K562 (cell line): Measurements from ENCODE around the gene CASP7. TPM values are rescaled to one million over a fixed set of nuclear protein-coding genes. Genes with fewer than 3 reads are reported as not detected.
A peak's percentile ranks its signal among the peaks of the same experiment; 100 is the strongest.

ENCODE experiments used
- ATAC-seq: fragments of 200-7000 bp; cut with Tn5 transposase; 3 replicates; pipeline ENCODE4 v1.9.1; 2020; ENCODE audit warnings: moderate library complexity
- BruUV-seq: library from RNA; stranded (reverse); fragments of 400-500 nt; replicated peaks from 2 replicates; lab custom pipeline; 2021; lab: Mats Ljungman, UMichigan
- CTCF ChIA-PET: fragments of 300-600 bp; formaldehyde crosslinking; extraction: SDS; loops from one replicate; lab custom pipeline; 2021; ENCODE audit warnings: low intra/inter-chr PET ratio; lab: Yijun Ruan, JAX
- POLR2A ChIA-PET: fragments of 300-600, 350-650 bp; sonication (Branson Sonifier 250); formaldehyde crosslinking; extraction: SDS; loops from one replicate; lab custom pipeline; 2021; ENCODE audit warnings: antibody characterized with exemption, inconsistent platforms; lab: Yijun Ruan, JAX
- DNase-seq, 4 experiments: peaks; one replicate each; pipeline versions ENCODE4 v3.0.0 to v3.0.0-alpha.2; 2011 to 2018; ENCODE audit warnings: low spot score in 3 of 4, mixed read lengths in 3 of 4; ENCODE audit errors: extremely low read depth in 1 of 4
- FAIRE-seq: peaks from 2 replicates; lab custom pipeline; 2011; peaks lifted over from hg19 to GRCh38; lab: Jason Lieb, UNC
- H2AFZ ChIP-seq: 2 replicates; pipeline ENCODE4 v1.6.0; 2011; ENCODE audit warnings: low read depth, low read length, control low read depth, inconsistent platforms
- H3K27ac ChIP-seq: fragments of 200-600 bp; 3 replicates; pipeline ENCODE4 v1.8.0; 2011; ENCODE audit warnings: low read depth, mild to moderate bottlenecking, control low read depth, inconsistent platforms, low read length, moderate library complexity, mixed read lengths; ENCODE audit errors: extremely low read depth
- H3K27me3 ChIP-seq, 2 experiments: fragments of 300-600 bp in 1 of 2; 2 replicates in 1 of 2; 3 replicates in 1 of 2; pipeline versions ENCODE4 v1.6.0 to v1.8.0; 2011; ENCODE audit warnings: inconsistent platforms in 2 of 2, low read length in 2 of 2, mild to moderate bottlenecking in 1 of 2, mixed read lengths in 1 of 2, moderate library complexity in 1 of 2; ENCODE audit not compliant: control insufficient read depth in 2 of 2, insufficient read depth in 2 of 2
- H3K36me3 ChIP-seq: fragments of 300-600 bp; 3 replicates; pipeline ENCODE4 v1.8.0; 2011; ENCODE audit warnings: mild to moderate bottlenecking, low read length, inconsistent platforms; ENCODE audit not compliant: control insufficient read depth, insufficient read depth
- H3K4me1 ChIP-seq, 2 experiments: fragments of 200-600 bp in 1 of 2; replicated peaks in 1 of 2; 2 replicates in 1 of 2; 3 replicates in 1 of 2; pipeline versions ENCODE4 v1.5.1 to v1.8.0; 2011; ENCODE audit warnings: inconsistent platforms in 2 of 2, low read length in 2 of 2, mild to moderate bottlenecking in 1 of 2, mixed read lengths in 1 of 2, moderate library complexity in 1 of 2; ENCODE audit not compliant: control insufficient read depth in 2 of 2, insufficient read depth in 2 of 2
- H3K4me2 ChIP-seq: 2 replicates; pipeline ENCODE4 v1.6.1; 2011; ENCODE audit warnings: low read length, control low read depth, inconsistent platforms, mixed read lengths; ENCODE audit not compliant: insufficient read depth
- H3K4me3 ChIP-seq: fragments of 200-600 bp; sonication (generic), shearing (Covaris generic); 2 replicates; pipeline ENCODE4 v1.5.1; 2016; ENCODE audit warnings: control low read depth, inconsistent platforms
- H3K79me2 ChIP-seq: fragments of 200-600 bp; 3 replicates; pipeline ENCODE4 v1.8.0; 2011; ENCODE audit warnings: low read length, inconsistent platforms; ENCODE audit not compliant: control insufficient read depth, insufficient read depth
- H3K9ac ChIP-seq, 2 experiments: 2 replicates each; pipeline versions ENCODE4 v1.6.0 to v1.6.1; 2011; ENCODE audit warnings: low read depth in 2 of 2, low read length in 2 of 2, control low read depth in 1 of 2, inconsistent platforms in 1 of 2, mild to moderate bottlenecking in 1 of 2, mixed read lengths in 1 of 2; ENCODE audit not compliant: insufficient read depth in 1 of 2
- H3K9me1 ChIP-seq: one replicate; pipeline ENCODE4 v1.6.0; 2011; ENCODE audit warnings: inconsistent platforms, mild to moderate bottlenecking, low read length, moderate library complexity; ENCODE audit not compliant: control insufficient read depth, insufficient read depth
- H3K9me3 ChIP-seq: replicated peaks from 2 replicates; pipeline ENCODE4 v1.5.1; 2011; ENCODE audit warnings: low read depth, low read length, inconsistent platforms; ENCODE audit not compliant: control insufficient read depth, insufficient read depth
- H4K20me1 ChIP-seq: replicated peaks from 2 replicates; pipeline ENCODE4 v1.6.1; 2011; ENCODE audit warnings: low read length, inconsistent platforms, mixed read lengths; ENCODE audit not compliant: control insufficient read depth, insufficient read depth
- ETV1 ChIP-seq: fragments of 450-650 bp; conservative IDR thresholded peaks from 2 replicates; pipeline ENCODE4 v1.6.1; 2016; ENCODE audit warnings: missing genetic modification characterization, control low read depth, low read depth, missing compliant biosample characterization
- HMGN3 ChIP-seq: IDR thresholded peaks from 2 replicates; pipeline ENCODE4 v1.6.1; 2011; ENCODE audit warnings: borderline replicate concordance, low read depth, mild to moderate bottlenecking, mixed read lengths, low read length; ENCODE audit not compliant: insufficient read length; ENCODE audit errors: extremely low read depth
- TFE3 ChIP-seq: fragments of 450-650 bp; formaldehyde crosslinking; IDR thresholded peaks from 2 replicates; pipeline ENCODE4 v1.4.0; 2020; ENCODE audit warnings: mild to moderate bottlenecking, mixed read lengths
- WGBS: fragments of 100-300 bp; shearing (Covaris generic); methylation state at CpG from one replicate; pipeline ENCODE4 v1.1.6; 2016; ENCODE audit warnings: low coverage, mixed read lengths; ENCODE audit not compliant: insufficient coverage; ENCODE audit errors: missing lambda C conversion rate; 5-methylcytosine and 5-hydroxymethylcytosine counted together
- in situ Hi-C: fragments of 300-500 bp; cut with MboI; formaldehyde crosslinking; loops from 4 replicates; pipeline ENCODE4 v1.15.0; 2018; ENCODE audit warnings: inconsistent platforms, mixed read lengths
- intact Hi-C: fragments of 100-400 bp; cut with micrococcal nuclease; formaldehyde crosslinking; loops from 2 replicates; pipeline ENCODE4 v1.14.2; 2022
- polyA plus RNA-seq, 8 experiments: library from polyadenylated mRNA; depleted of rRNA in 4 of 8; stranded (reverse) in 5 of 8; unstranded in 3 of 8; fragments of >200 nt; fragmentation: Nextera tagmentation in 2 of 8; fragmentation: Illumina TruSeq in 1 of 8; extraction: Ambion mirVana in 2 of 8; extraction: Trizol in 1 of 8; gene quantifications; 2 replicates each; pipeline versions ENCODE4 v1.2.1 to v1.2.3, GENCODE V29; 2011 to 2014; ENCODE audit warnings: inconsistent platforms in 1 of 8, missing spikeins in 1 of 8
- total RNA-seq, 7 experiments: library from RNA; depleted of rRNA in 6 of 7; stranded (reverse); fragments of >200 nt in 6 of 7; fragmentation: Illumina TruSeq in 2 of 7; extraction: Trizol in 2 of 7; gene quantifications; 2 replicates each; pipeline versions ENCODE4 v1.2.1 to v1.2.3, GENCODE V29; 2011 to 2021; ENCODE audit warnings: low replicate concordance in 1 of 7

CASP7 gene
- total and polyA plus RNA-seq, 9 of the 15 experiments (the other 6 are each of a cell fraction or from before 2014, with no cell fraction given), result 2.2 to 23.3 (median 9.0) TPM

GRCh38 chr10:113631684-113632367 lies 47.9 kb upstream of the CASP7 start:
- DNase-seq (no peak), ATAC-seq (no peak), FAIRE-seq (no peak)
- H3K4me3 ChIP-seq, result no peak overlapping the region
- CTCF ChIA-PET, result no interaction called here
- no peaks in the 10 kb centered on the region for H3K27me3 ChIP-seq
- no peaks in the 10 kb centered on the region for H3K4me1 ChIP-seq
- no peak overlapping the region for H3K9ac ChIP-seq
- H3K9me1 ChIP-seq, result no peaks in the 10 kb centered on the region
- H3K9me3 ChIP-seq, result no peaks in the 10 kb centered on the region
- H2AFZ ChIP-seq, result no peak overlapping the region
- intact Hi-C loops, result no loop called here
- no peaks in the 10 kb centered on the region for H3K79me2 ChIP-seq
- POLR2A ChIA-PET, result no interaction called here
- H4K20me1 ChIP-seq, result no peaks in the 10 kb centered on the region
- H3K4me2 ChIP-seq, result no peak overlapping the region
- H3K27ac ChIP-seq, result no peak overlapping the region
- no peaks in the 10 kb centered on the region for H3K36me3 ChIP-seq
- in situ Hi-C loops, result no loop called here
- BruUV-seq, result no TSS peak
- 0% methylated on average over 6 of the region's 6 CpGs for WGBS
- TF ChIP-seq HMGN3, result no peak
- no peak for TF ChIP-seq ETV1 (tag)
- TF ChIP-seq TFE3 (CRISPR knock-in tag), result peak; percentile 17; the same call in 1 of the 2 replicates
